Activated CD4-positive, alpha-beta T cell treated with anti-CD3 and anti-CD28 coated beads for 1 hour (primary cell): Measurements from ENCODE around the gene CAMKK2.
"Not testable (repeated sequence)": the region's sequence is repeated elsewhere in the genome, so short reads cannot be mapped to it uniquely, and the experiment has no call there.

Experiments used
- DNase-seq: peaks from one replicate; pipeline ENCODE4 v3.0.0-alpha.2; 2020

Gene CAMKK2

GRCh38 chr12:121278169-121279070 lies 18.1 kb downstream of the CAMKK2 start:
- DNase-seq: no peak

GRCh38 chr12:121277374-121277759 lies 19.1 kb downstream of the CAMKK2 start:
- DNase-seq: no peak

GRCh38 chr12:121274036-121274763 lies 22.3 kb downstream of the CAMKK2 start:
- DNase-seq: no peak

- no peak for DNase-seq
Observed at GRCh38 chr12:121273364-121273896, 23.1 kb downstream of the CAMKK2 start.

GRCh38 chr12:121267822-121268221 lies 28.7 kb downstream of the CAMKK2 start:
- no peak for DNase-seq

GRCh38 chr12:121264951-121265515 lies 31.5 kb downstream of the CAMKK2 start:
- no peak for DNase-seq

GRCh38 chr12:121264135-121264534 lies 32.4 kb downstream of the CAMKK2 start:
- no peak for DNase-seq

- no peak for DNase-seq
Observed at GRCh38 chr12:121263206-121263935, 33.1 kb downstream of the CAMKK2 start.

GRCh38 chr12:121261398-121261797 lies 35.1 kb downstream of the CAMKK2 start:
- no peak for DNase-seq

GRCh38 chr12:121260091-121260490 lies 36.4 kb downstream of the CAMKK2 start:
- no peak for DNase-seq

- DNase-seq: no peak
Observed at GRCh38 chr12:121259074-121259473, 37.4 kb downstream of the CAMKK2 start.

- DNase-seq: not testable (repeated sequence)
Observed at GRCh38 chr12:121257704-121258449, 38.6 kb downstream of the CAMKK2 start.

GRCh38 chr12:121255433-121255832 lies 41.1 kb downstream of the CAMKK2 start:
- DNase-seq: no peak

GRCh38 chr12:121253638-121254335 lies 42.7 kb downstream of the CAMKK2 start:
- no peak for DNase-seq

- DNase-seq: no peak
Observed at GRCh38 chr12:121252712-121253345, 43.7 kb downstream of the CAMKK2 start.

- DNase-seq: no peak
Observed at GRCh38 chr12:121251838-121252237, 44.7 kb downstream of the CAMKK2 start.

- no peak for DNase-seq
Observed at GRCh38 chr12:121250359-121250758, 46.1 kb downstream of the CAMKK2 start.

- no peak for DNase-seq
Observed at GRCh38 chr12:121248622-121249021, 47.9 kb downstream of the CAMKK2 start.

- no peak for DNase-seq
Observed at GRCh38 chr12:121246893-121247557, 49.5 kb downstream of the CAMKK2 start.

- no peak for DNase-seq
Observed at GRCh38 chr12:121245951-121246350, 50.6 kb downstream of the CAMKK2 start.
